Activated CD8-positive, alpha-beta memory T cell treated with anti-CD3 and anti-CD28 coated beads for 36 hours (primary cell): ENCODE data around the gene PLN. TPM values are rescaled to one million over a fixed set of nuclear protein-coding genes. Genes with fewer than 3 reads are reported as not detected.

ENCODE experiments used
- CTCF ChIA-PET: fragments of 350-600 bp; sonication (Branson Sonifier 250); formaldehyde crosslinking; loops from one replicate; lab custom pipeline; 2021; ENCODE audit warnings: antibody characterized with exemption; lab: Charles Lee
- POLR2A ChIA-PET: fragments of 350-600 bp; sonication (Branson Sonifier 250); formaldehyde crosslinking; loops from one replicate; lab custom pipeline; 2021; ENCODE audit warnings: antibody characterized with exemption; lab: Charles Lee
- total RNA-seq, 2 experiments: library from RNA; stranded (reverse); gene quantifications; one replicate each; pipeline ENCODE4 v1.2.3, GENCODE V29; 2021

PLN gene
- total RNA-seq, 2 experiments from 2014 or later, result not detected

- POLR2A ChIA-PET, result no interaction called here
- CTCF ChIA-PET, result no interaction called here
Measured at GRCh38 chr6:118571121-118571520, 23.0 kb downstream of the PLN start.

GRCh38 chr6:118574051-118574865 lies 26.2 kb downstream of the PLN start:
- ChIA-PET POLR2A (no interaction called here), CTCF (no interaction called here)

- CTCF ChIA-PET, result no interaction called here
Measured at GRCh38 chr6:118577972-118578371, 29.9 kb downstream of the PLN start.

GRCh38 chr6:118578617-118579016 lies 30.5 kb downstream of the PLN start:
- POLR2A ChIA-PET, result no interaction called here
- CTCF ChIA-PET, result no interaction called here

More at GRCh38 chr6:118577972-118578371, 29.9 kb downstream of the PLN start:
- POLR2A ChIA-PET, result no interaction called here

GRCh38 chr6:118579786-118580185 lies 31.7 kb downstream of the PLN start:
- ChIA-PET CTCF (interaction anchor here (0.6 to 1.6 kb wide), 3 partner anchors 14 to 560 kb away, joined by 3 to 7 read pairs (median 3); no protein-coding TSS in a partner anchor), POLR2A (no interaction called here)

GRCh38 chr6:118580585-118581419 lies 32.7 kb downstream of the PLN start:
- ChIA-PET CTCF (interaction anchor here (0.6 to 1.6 kb wide), 4 partner anchors 15 to 294 kb away, joined by 3 to 7 read pairs (median 3); no protein-coding TSS in a partner anchor), POLR2A (interaction anchor here (0.5 kb wide), 1 partner anchor 455 kb away, joined by 3 read pairs; no protein-coding TSS in a partner anchor)

- CTCF ChIA-PET, result interaction anchor here (0.6 kb wide), 1 partner anchor 98 kb away, joined by 3 read pairs; no protein-coding TSS in a partner anchor
- POLR2A ChIA-PET, result no interaction called here
Measured at GRCh38 chr6:118581489-118581959, 33.4 kb downstream of the PLN start.

- POLR2A ChIA-PET, result no interaction called here
- CTCF ChIA-PET, result interaction anchor here (0.6 kb wide), 1 partner anchor 353 kb away, joined by 3 read pairs; no protein-coding TSS in a partner anchor
Measured at GRCh38 chr6:118584911-118585310, 36.8 kb downstream of the PLN start.

- ChIA-PET POLR2A (no interaction called here), CTCF (no interaction called here)
Measured at GRCh38 chr6:118586746-118587485, 38.8 kb downstream of the PLN start.

- POLR2A ChIA-PET, result no interaction called here
- CTCF ChIA-PET, result interaction anchor here (0.6 kb wide), 1 partner anchor 17 kb away, joined by 4 read pairs; no protein-coding TSS in a partner anchor
Measured at GRCh38 chr6:118588626-118589025, 40.5 kb downstream of the PLN start.

- CTCF ChIA-PET, result no interaction called here
Measured at GRCh38 chr6:118589186-118589585, 41.1 kb downstream of the PLN start.

GRCh38 chr6:118589649-118590365 lies 41.7 kb downstream of the PLN start:
- POLR2A ChIA-PET, result no interaction called here
- CTCF ChIA-PET, result no interaction called here

More at GRCh38 chr6:118589186-118589585, 41.1 kb downstream of the PLN start:
- POLR2A ChIA-PET, result no interaction called here

- POLR2A ChIA-PET, result no interaction called here
- CTCF ChIA-PET, result no interaction called here
Measured at GRCh38 chr6:118591897-118592296, 43.8 kb downstream of the PLN start.

- ChIA-PET CTCF (no interaction called here), POLR2A (no interaction called here)
Measured at GRCh38 chr6:118594877-118595276, 46.8 kb downstream of the PLN start.

- POLR2A ChIA-PET, result no interaction called here
- CTCF ChIA-PET, result no interaction called here
Measured at GRCh38 chr6:118596774-118597320, 48.8 kb downstream of the PLN start.

GRCh38 chr6:118597636-118598035 lies 49.5 kb downstream of the PLN start:
- ChIA-PET CTCF (no interaction called here), POLR2A (no interaction called here)

GRCh38 chr6:118598324-118598723 lies 50.2 kb downstream of the PLN start:
- POLR2A ChIA-PET, result no interaction called here
- CTCF ChIA-PET, result no interaction called here

- ChIA-PET POLR2A (no interaction called here), CTCF (interaction anchor here (1.3 kb wide), 1 partner anchor 22 kb away, joined by 3 read pairs; no protein-coding TSS in a partner anchor)
Measured at GRCh38 chr6:118602300-118602699, 54.2 kb downstream of the PLN start.
